ENCODE measurements around the gene ZNF789.

DNA sequence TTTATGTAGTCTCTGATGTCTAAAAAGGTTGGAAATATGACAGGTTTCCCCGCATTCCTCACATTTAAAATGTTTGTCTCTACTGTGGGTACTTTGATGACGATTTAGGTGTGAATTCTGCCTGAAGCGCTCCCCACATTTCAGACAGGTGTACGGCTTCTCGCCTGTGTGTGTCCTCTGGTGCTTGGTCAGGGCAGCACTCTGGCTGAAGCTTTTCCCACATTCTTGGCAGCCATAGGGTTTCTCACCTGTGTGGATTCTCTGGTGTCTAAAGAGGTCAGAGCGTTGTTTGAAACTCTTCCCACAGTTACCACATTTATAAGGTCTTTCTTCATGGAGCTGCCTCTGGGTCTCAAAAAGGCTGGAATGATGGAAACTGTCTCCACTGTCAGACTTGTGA lies 21.1 kb downstream of the ZNF789 start:
- TF ChIP-seq, protein P1, sequence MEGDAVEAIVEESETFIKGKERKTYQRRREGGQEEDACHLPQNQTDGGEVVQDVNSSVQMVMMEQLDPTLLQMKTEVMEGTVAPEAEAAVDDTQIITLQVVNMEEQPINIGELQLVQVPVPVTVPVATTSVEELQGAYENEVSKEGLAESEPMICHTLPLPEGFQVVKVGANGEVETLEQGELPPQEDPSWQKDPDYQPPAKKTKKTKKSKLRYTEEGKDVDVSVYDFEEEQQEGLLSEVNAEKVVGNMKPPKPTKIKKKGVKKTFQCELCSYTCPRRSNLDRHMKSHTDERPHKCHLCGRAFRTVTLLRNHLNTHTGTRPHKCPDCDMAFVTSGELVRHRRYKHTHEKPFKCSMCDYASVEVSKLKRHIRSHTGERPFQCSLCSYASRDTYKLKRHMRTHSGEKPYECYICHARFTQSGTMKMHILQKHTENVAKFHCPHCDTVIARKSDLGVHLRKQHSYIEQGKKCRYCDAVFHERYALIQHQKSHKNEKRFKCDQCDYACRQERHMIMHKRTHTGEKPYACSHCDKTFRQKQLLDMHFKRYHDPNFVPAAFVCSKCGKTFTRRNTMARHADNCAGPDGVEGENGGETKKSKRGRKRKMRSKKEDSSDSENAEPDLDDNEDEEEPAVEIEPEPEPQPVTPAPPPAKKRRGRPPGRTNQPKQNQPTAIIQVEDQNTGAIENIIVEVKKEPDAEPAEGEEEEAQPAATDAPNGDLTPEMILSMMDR (conservative IDR thresholded peaks at IDR 0.05), result no peak
- TF ChIP-seq EZH2 (IDR thresholded peaks at IDR 0.05; ENCODE audit: low read depth), result no peak

All from PC-9 (cell line).